OCI-LY3 (cell line): ENCODE data around the gene PNCK.

Source experiments
- H2AFZ ChIP-seq: fragments of 200-600, 300-600 bp; shearing (Covaris generic); 2 replicates; pipeline ENCODE4 v1.6.0; 2014; ENCODE audit warnings: antibody characterized with exemption, low read depth, low read length
- H3K27ac ChIP-seq: fragments of 200-600, 300-600 bp; sonication (generic); 2 replicates; pipeline ENCODE4 v1.5.1; 2014; ENCODE audit warnings: mild to moderate bottlenecking, low read length, moderate library complexity, mixed read lengths
- H3K27me3 ChIP-seq: fragments of 200-600, 300-600 bp; sonication (generic); 2 replicates; pipeline ENCODE4 v1.6.1; 2014; ENCODE audit warnings: low read depth, low read length, mixed read lengths
- H3K36me3 ChIP-seq: fragments of 200-600, 300-600 bp; sonication (generic); replicated peaks from 2 replicates; pipeline ENCODE3; 2014; ENCODE audit warnings: low read depth, low read length, mixed read lengths
- H3K4me1 ChIP-seq: fragments of 300-600, 200-600 bp; sonication (generic); 2 replicates; pipeline ENCODE4 v1.6.1; 2014; ENCODE audit warnings: low read length, mixed read lengths
- H3K4me2 ChIP-seq: fragments of 200-600, 300-600 bp; sonication (generic); 2 replicates; pipeline ENCODE4 v1.6.1; 2014; ENCODE audit warnings: low read length, mixed read lengths
- H3K4me3 ChIP-seq: fragments of 300-600, 200-600 bp; sonication (generic); 2 replicates; pipeline ENCODE4 v1.5.1; 2014; ENCODE audit warnings: antibody characterized with exemption, mild to moderate bottlenecking, low read length, moderate library complexity
- H3K79me2 ChIP-seq: fragments of 300-600, 200-600 bp; shearing (Covaris generic); 2 replicates; pipeline ENCODE4 v1.6.1; 2014; ENCODE audit warnings: mild to moderate bottlenecking, low read length, mixed read lengths
- H3K9ac ChIP-seq: fragments of 300-600, 200-600 bp; shearing (Covaris generic); 2 replicates; pipeline ENCODE4 v1.6.0; 2014; ENCODE audit warnings: mild to moderate bottlenecking, low read length, moderate library complexity
- H3K9me3 ChIP-seq: fragments of 200-600, 300-600 bp; shearing (Covaris generic); 2 replicates; pipeline ENCODE4 v1.6.1; 2014; ENCODE audit warnings: low read length, mixed read lengths; ENCODE audit not compliant: insufficient read depth
- H4K20me1 ChIP-seq: fragments of 200-600, 300-600 bp; sonication (generic); 2 replicates; pipeline ENCODE4 v1.6.1; 2016; ENCODE audit warnings: low read length, mixed read lengths; ENCODE audit not compliant: insufficient read depth
- EZH2phosphoT487 ChIP-seq: fragments of 200-600 bp; shearing (Covaris generic); IDR thresholded peaks from 2 replicates; pipeline ENCODE4 v1.6.1; 2018; ENCODE audit warnings: antibody characterized with exemption, mixed run types, low read depth
- TF ChIP-seq, protein P1 (sequence below): fragments of 200-600, 300-600 bp; sonication (generic); IDR thresholded peaks from 2 replicates; pipeline ENCODE4 v1.5.1; 2014; ENCODE audit warnings: antibody characterized with exemption, low read length, low read depth

Gene PNCK

DNA sequence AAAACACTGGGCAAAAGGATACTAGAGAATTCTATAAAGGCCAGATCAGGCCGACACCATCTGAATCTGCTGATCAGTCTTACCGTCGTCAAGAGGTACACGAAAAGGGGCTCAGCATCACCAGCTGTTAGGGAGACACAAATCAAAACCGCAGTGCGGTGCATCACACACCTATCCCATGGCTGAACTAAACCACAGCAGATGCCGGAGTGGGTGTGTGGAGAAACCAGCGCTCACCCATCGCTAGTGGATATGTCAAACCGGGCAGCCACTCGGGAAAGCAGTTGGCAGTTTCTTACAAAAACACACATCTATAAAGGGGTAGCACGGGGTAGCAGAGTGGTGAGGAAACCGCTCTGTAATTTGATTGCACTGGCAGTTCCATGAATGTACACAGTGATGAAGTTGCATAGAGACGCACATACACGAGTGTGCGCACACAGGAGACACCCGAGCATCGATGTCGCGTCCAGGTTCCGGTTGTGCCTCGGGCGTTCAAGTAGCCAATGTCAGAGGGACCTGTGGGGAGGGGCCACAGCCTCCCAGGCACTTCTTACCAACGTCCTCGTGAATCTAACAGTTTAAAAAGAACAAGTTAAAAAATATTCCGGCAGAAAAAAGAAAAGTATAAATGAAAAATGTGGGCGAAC lies 51.5 kb downstream of the PNCK start:
- Histone ChIP-seq H3K27ac (no peak overlapping the region), H3K9ac (no peak overlapping the region), H4K20me1 (no peaks in the 10 kb centered on the region), H3K4me3 (no peak overlapping the region), H3K27me3 (peaks cover 14% of the 10 kb centered on the region), H3K4me1 (no peaks in the 10 kb centered on the region), H3K36me3 (no peaks in the 10 kb centered on the region), H3K4me2 (no peak overlapping the region), H3K79me2 (no peaks in the 10 kb centered on the region), H2AFZ (no peak overlapping the region), H3K9me3 (no peaks in the 10 kb centered on the region)
- TF ChIP-seq, protein P1, sequence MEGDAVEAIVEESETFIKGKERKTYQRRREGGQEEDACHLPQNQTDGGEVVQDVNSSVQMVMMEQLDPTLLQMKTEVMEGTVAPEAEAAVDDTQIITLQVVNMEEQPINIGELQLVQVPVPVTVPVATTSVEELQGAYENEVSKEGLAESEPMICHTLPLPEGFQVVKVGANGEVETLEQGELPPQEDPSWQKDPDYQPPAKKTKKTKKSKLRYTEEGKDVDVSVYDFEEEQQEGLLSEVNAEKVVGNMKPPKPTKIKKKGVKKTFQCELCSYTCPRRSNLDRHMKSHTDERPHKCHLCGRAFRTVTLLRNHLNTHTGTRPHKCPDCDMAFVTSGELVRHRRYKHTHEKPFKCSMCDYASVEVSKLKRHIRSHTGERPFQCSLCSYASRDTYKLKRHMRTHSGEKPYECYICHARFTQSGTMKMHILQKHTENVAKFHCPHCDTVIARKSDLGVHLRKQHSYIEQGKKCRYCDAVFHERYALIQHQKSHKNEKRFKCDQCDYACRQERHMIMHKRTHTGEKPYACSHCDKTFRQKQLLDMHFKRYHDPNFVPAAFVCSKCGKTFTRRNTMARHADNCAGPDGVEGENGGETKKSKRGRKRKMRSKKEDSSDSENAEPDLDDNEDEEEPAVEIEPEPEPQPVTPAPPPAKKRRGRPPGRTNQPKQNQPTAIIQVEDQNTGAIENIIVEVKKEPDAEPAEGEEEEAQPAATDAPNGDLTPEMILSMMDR: no peak
- no peak for TF ChIP-seq EZH2phosphoT487

DNA sequence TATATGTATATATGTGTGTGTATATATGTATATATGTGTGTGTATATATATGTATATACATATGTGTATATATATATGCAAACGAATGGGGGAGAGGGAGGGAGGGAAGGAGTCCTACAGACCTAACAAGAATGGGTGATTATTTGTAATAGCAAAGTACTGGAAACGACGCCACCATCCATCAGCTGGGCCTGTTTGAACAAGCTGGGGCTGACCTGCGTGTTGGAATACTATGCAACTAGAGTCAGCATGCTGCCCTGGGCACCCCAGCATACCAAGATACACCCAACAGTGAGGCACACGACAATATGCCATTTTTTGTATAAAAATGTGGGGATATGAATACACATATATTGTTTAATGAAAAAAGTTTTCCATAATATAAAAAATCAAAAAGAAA lies 53.0 kb downstream of the PNCK start:
- Histone ChIP-seq H3K4me2 (no peak overlapping the region), H3K27ac (no peak overlapping the region), H3K36me3 (no peaks in the 10 kb centered on the region), H3K4me3 (no peak overlapping the region), H3K4me1 (no peaks in the 10 kb centered on the region), H4K20me1 (no peaks in the 10 kb centered on the region), H3K27me3 (peaks cover 27% of the 10 kb centered on the region), H3K9ac (no peak overlapping the region), H2AFZ (no peak overlapping the region), H3K9me3 (no peaks in the 10 kb centered on the region), H3K79me2 (no peaks in the 10 kb centered on the region)
- TF ChIP-seq, protein P1: no peak
- TF ChIP-seq EZH2phosphoT487: no peak
